ENCODE measurements around the gene GPD1.

Gene GPD1

GRCh38 chr12:50103767-50104321 is at the start of gene GPD1:
TSS of gene GPD1 (plus strand) at chr12:50104008. CDS start at chr12:50104051, 43 bp downstream.
- in situ Hi-C loops (cut with HindIII; ENCODE audit: low sequenced_read_pairs), result no loop called here

DNA sequence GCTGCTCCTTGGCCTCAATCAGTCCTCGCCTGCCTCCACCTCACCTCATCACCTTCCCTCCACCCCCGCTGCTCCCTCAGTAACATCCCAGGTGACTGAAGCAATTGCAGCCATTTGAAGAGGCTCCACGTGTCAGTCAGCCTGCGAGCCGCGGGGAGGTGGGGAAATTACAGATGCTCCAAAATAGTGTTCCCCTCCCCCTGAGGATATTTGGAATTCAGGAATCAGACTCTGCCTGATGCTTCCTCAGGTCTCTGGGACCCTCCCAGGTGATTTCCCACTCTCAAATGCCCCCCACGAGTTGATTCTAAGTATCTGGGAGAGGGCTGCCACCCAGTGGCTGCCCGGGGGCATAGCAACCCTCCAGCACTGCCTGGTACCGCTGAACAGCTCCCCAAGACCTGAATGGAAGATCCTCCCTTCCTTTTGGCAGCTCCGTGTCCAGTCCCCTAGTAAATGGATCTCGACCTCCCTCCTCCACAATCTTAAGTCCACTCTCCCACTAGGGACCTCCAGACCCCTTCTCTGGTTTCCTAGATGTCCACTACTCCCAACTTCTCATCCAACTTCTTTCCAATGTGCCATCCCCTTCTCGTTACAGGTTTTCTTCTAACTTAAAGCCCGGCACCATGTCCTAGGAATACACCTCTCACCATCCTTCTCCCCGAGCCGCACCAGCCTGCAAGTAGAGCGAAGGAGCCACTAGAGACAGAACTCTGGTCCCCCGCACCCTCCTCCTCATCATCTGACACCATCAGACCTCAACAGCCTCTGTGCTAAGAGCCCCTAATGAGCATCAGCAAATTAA is 47.8 kb upstream of the GPD1 start:
- in situ Hi-C loops (cut with HindIII; ENCODE audit: low sequenced_read_pairs), result no loop called here

GRCh38 chr12:50056639-50056976 is 47.2 kb upstream of the GPD1 start:
- in situ Hi-C loops (cut with HindIII; ENCODE audit: low sequenced_read_pairs), result no loop called here

- in situ Hi-C loops (cut with HindIII; ENCODE audit: low sequenced_read_pairs), result no loop called here
Observed at GRCh38 chr12:50057000-50057841, 46.6 kb upstream of the GPD1 start, which contains the start of gene ASIC1. TSS of gene ASIC1 (plus strand) at chr12:50057596. CDS start at chr12:50058767, 1,171 bp downstream.

DNA sequence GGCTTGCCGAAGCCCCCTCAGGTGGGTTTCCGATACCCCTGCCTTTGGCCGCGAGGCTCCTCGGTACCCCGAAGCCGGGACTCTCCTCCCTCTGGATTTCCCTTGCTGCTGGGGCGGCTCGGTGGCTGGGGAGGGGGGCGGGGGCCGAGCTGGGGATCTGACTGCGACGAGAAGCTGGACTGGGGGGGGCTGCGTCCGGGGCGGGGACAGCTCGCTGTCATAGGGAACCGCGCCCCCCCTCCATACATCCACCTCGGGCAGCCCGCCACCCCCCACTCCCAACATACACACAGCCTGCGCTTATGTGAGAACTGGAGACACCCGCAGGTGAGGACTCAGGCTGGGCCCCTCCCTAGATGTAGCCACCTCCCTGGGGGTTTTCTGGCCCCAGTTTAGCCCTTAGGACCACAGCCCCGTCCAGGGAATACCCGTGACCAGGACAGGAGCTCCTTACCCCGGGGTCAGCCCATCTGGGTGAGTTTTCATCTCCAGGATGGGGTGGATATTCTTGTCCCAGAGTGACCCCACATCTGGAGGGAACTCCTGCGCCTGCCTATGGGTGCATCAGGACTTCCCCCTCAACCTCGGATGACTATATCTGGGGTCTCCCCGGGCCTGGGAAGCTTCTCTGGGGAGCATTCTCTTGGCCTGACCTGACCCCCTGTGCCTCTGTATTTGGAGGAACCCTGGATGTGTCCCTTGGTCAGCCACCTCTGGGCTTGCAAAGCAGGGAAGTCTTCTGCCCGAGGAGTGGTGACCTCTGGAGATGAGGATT is 45.7 kb upstream of the GPD1 start:
- in situ Hi-C loops (cut with HindIII; ENCODE audit: low sequenced_read_pairs), result no loop called here

DNA sequence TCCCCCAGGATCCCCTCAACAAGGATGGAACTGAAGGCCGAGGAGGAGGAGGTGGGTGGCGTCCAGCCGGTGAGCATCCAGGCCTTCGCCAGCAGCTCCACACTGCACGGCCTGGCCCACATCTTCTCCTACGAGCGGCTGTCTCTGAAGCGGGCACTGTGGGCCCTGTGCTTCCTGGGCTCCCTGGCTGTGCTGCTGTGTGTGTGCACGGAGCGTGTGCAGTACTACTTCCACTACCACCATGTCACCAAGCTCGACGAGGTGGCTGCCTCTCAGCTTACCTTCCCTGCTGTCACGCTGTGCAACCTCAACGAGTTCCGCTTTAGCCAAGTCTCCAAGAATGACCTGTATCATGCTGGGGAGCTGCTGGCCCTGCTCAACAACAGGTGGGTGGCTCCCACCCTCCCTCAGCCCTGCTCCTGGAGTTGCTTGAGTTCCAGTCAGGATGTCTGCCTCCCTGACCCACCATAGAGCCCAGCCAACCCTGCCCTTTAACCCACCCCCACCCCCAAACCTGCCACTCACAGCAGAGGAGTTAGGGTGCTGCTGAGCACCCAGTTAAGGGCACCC is 45.0 kb upstream of the GPD1 start:
- in situ Hi-C loops (cut with HindIII; ENCODE audit: low sequenced_read_pairs), result no loop called here

GRCh38 chr12:50059440-50060119 is 44.2 kb upstream of the GPD1 start:
- in situ Hi-C loops (cut with HindIII; ENCODE audit: low sequenced_read_pairs), result loop anchor here (10.0 kb wide), 1 partner anchor 105 kb away; the partner anchor contains the start of gene AQP2

GRCh38 chr12:50060120-50060468 is 43.7 kb upstream of the GPD1 start:
- in situ Hi-C loops (cut with HindIII; ENCODE audit: low sequenced_read_pairs), result loop anchor here (10.0 kb wide), 1 partner anchor 105 kb away; the partner anchor contains the start of gene AQP2

GRCh38 chr12:50061171-50061570 is 42.6 kb upstream of the GPD1 start:
- in situ Hi-C loops (cut with HindIII; ENCODE audit: low sequenced_read_pairs), result loop anchor here (10.0 kb wide), 1 partner anchor 106 kb away; the partner anchor contains the start of gene AQP2

- in situ Hi-C loops (cut with HindIII; ENCODE audit: low sequenced_read_pairs), result loop anchor here (10.0 kb wide), 1 partner anchor 107 kb away; the partner anchor contains the start of gene AQP2
Observed at GRCh38 chr12:50061946-50062686, 41.7 kb upstream of the GPD1 start.

DNA sequence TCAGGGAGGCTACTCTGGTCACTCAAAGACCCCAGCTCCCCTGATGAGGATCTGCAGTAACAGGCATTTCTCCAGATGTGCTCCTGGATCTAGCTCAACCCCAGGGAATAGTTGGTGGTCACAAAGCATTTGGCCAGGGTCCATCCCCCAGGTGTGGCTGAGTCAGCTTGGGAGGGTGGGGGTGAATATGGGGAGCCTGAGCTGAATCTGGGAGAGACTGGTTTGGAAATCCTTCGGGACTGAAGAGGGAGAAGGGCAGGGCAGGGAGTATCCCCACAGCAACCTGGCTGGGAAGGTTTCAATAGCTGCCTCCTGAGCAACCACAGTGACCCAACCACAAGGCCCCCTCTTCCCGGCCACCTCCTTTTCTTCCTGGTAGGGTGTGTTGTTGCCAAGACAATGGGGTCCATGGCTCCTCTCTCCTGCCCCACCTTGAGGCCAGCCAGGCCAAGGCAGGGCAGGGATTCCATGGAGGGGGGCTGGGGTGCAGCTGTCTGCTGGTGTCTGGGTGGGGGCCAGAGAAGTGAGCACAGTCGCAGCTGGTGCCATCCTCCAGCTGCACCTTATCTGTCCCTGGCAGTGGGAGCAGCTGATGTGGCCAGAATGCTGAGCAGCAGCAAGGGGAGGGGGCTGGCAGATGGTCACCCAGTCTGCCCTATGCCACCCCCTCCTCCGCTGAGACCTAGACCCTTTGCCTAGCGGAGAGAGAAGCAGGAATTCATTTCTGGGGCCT is 40.9 kb upstream of the GPD1 start:
- in situ Hi-C loops (cut with HindIII; ENCODE audit: low sequenced_read_pairs), result loop anchor here (10.0 kb wide), 1 partner anchor 108 kb away; the partner anchor contains the start of gene AQP2

- in situ Hi-C loops (cut with HindIII; ENCODE audit: low sequenced_read_pairs), result loop anchor here (10.0 kb wide), 1 partner anchor 111 kb away; the partner anchor contains the start of gene AQP2
Observed at GRCh38 chr12:50065726-50066310, 38.0 kb upstream of the GPD1 start.

DNA sequence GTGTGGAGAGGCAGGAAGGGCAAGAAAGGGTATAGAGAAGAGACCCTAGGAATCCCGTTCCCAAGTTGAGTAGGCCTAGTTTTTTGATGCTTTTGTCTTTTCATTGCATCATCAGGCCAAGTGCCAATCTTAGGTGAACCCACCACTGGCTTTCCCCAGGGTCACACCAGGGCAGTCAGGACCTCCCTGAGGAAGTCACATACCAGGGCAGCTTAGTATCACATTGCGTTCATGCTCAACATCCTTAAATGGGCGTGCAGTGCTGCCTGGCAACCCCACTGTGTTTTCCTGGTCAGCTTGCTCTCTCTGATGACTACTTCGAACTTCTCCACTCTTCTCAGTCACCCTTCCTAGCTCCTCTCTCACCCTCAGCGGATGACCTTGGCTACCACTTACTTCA is 37.4 kb upstream of the GPD1 start:
- in situ Hi-C loops (cut with HindIII; ENCODE audit: low sequenced_read_pairs), result loop anchor here (10.0 kb wide), 1 partner anchor 112 kb away; the partner anchor contains the start of gene AQP2

- in situ Hi-C loops (cut with HindIII; ENCODE audit: low sequenced_read_pairs), result loop anchor here (10.0 kb wide), 1 partner anchor 114 kb away; the partner anchor contains the start of gene AQP2
Observed at GRCh38 chr12:50069069-50069468, 34.7 kb upstream of the GPD1 start.

GRCh38 chr12:50069539-50069938 is 34.3 kb upstream of the GPD1 start:
- in situ Hi-C loops (cut with HindIII; ENCODE audit: low sequenced_read_pairs), result loop anchor here (10.0 kb wide), 1 partner anchor 115 kb away; the partner anchor contains the start of gene AQP2

DNA sequence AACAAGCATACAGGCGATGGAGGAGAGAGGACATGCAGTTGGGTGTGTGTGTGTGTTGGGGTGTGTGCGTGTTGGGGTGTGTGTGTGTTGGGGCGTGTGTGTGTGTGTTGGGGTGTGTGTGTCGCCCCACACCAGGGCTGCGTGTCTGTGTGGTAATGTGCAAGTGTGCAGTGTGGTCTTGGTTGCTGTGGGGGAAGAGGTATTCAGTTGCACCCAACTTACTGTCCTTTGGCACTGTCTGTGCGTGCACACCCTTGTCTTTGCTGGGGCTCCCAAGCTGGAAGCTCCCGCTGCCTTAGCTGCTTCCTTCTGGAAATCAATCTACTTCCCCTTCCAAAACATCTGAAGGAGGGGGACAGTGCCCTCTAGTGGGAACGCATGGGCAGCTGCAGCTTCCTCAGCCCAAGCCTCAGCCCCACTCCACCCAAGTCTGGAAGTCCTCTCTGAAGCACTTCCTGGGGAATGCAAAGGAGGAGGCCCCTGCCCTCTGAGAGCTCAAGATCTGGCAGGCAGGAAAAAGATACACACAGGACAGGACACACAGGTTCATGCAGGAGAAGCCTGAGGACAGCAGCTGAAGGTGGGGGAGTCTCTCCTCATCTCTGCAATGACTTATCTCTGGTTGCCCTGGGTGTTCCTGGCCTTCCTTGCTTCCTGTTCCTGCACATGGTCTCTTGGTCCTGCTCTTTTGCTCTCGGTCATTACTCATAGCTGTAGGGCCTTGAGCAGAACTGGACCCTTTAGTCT is 33.3 kb upstream of the GPD1 start:
- in situ Hi-C loops (cut with HindIII; ENCODE audit: low sequenced_read_pairs), result no loop called here

Data from DLD1 (cell line).